HG02973 (cell line): ENCODE measurements around the gene NDUFC2.
"Not testable (repeated sequence)": the region's sequence is repeated elsewhere in the genome, so short reads cannot be mapped to it uniquely, and the experiment has no call there.

Source experiments
- ATAC-seq: cut with Tn5 transposase; IDR thresholded peaks from one replicate; pipeline ENCODE4 v1.9.1; 2021; ENCODE audit warnings: moderate library complexity; ENCODE audit not compliant: unreplicated experiment

Gene NDUFC2

GRCh38 chr11:78031629-78032028 lies 48.0 kb downstream of the NDUFC2 start:
- ATAC-seq: no peak

GRCh38 chr11:78030429-78031325 lies 49.0 kb downstream of the NDUFC2 start:
- ATAC-seq: no peak

- ATAC-seq: not testable (repeated sequence)
These were observed 51.2 kb downstream of the NDUFC2 start for GRCh38 chr11:78028423-78028822.

GRCh38 chr11:78027759-78028158 lies 51.9 kb downstream of the NDUFC2 start:
- no peak for ATAC-seq

GRCh38 chr11:78025378-78025777 lies 54.3 kb downstream of the NDUFC2 start:
- no peak for ATAC-seq

- ATAC-seq: no peak
These were observed 56.2 kb downstream of the NDUFC2 start for GRCh38 chr11:78023426-78023825.

- no peak for ATAC-seq
These were observed 57.0 kb downstream of the NDUFC2 start, which contains the start of gene KCTD14 for GRCh38 chr11:78022397-78023396. Gene KCTD14 (minus strand): TSS chr11:78023276. CDS start chr11:78023249, 27 bp downstream.

- ATAC-seq: no peak
These were observed 58.1 kb downstream of the NDUFC2 start for GRCh38 chr11:78021611-78022010.

GRCh38 chr11:78020246-78020645 lies 59.4 kb downstream of the NDUFC2 start:
- no peak for ATAC-seq

- no peak for ATAC-seq
These were observed 59.9 kb downstream of the NDUFC2 start for GRCh38 chr11:78019808-78020207.
